ENCODE data around the gene TMPRSS3.

Gene TMPRSS3

DNA sequence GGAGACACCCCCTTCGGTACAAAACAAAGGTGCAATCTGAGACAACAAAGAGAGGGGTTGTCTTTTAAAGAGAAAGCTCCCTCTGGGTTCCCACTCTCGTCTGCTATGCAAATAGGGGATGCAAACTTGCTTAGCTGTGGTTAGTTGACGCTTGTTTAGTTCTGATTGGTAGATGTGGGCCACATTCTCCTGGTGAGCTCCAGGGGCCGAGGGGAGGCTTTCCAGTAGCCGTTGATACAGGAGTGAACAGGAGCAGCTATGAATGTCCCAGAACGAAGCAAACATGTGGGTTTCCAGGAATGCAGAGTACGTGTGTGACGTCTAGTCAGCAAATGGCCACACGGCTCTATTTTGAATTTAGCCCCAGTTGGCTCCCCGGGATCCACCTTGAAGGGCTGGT is 59.8 kb downstream of the TMPRSS3 start:
- Histone ChIP-seq H3K79me2 (ENCODE audit: insufficient read depth, low read length) (no peaks in the 10 kb centered on the region), H3K4me3 (ENCODE audit: insufficient read depth, low read length, poor library complexity, severe bottlenecking) (no peak overlapping the region), H4K20me1 (ENCODE audit: low read depth, low read length) (no peaks in the 10 kb centered on the region), H3K27ac (ENCODE audit: low read depth, low read length) (no peak overlapping the region), H3K9me3 (ENCODE audit: insufficient read depth, low read length) (no peaks in the 10 kb centered on the region), H3F3A (ENCODE audit: insufficient read depth) (no peaks in the 10 kb centered on the region), H3K36me3 (ENCODE audit: low read length) (no peaks in the 10 kb centered on the region), H3K4me2 (ENCODE audit: low read depth, low read length, poor library complexity, severe bottlenecking) (no peak overlapping the region), H3K9ac (ENCODE audit: low read length) (no peak overlapping the region), H2AFZ (ENCODE audit: low read depth, low read length, severe bottlenecking) (no peak overlapping the region), H3K27me3 (ENCODE audit: low read length) (no peaks in the 10 kb centered on the region), H3K9me2 (replicated peaks; ENCODE audit: insufficient read depth, low read length) (no peaks in the 10 kb centered on the region)
- no peak for TF ChIP-seq EZH2phosphoT487 (conservative IDR thresholded peaks at IDR 0.05; ENCODE audit: low read length)
- TF ChIP-seq, protein P1, sequence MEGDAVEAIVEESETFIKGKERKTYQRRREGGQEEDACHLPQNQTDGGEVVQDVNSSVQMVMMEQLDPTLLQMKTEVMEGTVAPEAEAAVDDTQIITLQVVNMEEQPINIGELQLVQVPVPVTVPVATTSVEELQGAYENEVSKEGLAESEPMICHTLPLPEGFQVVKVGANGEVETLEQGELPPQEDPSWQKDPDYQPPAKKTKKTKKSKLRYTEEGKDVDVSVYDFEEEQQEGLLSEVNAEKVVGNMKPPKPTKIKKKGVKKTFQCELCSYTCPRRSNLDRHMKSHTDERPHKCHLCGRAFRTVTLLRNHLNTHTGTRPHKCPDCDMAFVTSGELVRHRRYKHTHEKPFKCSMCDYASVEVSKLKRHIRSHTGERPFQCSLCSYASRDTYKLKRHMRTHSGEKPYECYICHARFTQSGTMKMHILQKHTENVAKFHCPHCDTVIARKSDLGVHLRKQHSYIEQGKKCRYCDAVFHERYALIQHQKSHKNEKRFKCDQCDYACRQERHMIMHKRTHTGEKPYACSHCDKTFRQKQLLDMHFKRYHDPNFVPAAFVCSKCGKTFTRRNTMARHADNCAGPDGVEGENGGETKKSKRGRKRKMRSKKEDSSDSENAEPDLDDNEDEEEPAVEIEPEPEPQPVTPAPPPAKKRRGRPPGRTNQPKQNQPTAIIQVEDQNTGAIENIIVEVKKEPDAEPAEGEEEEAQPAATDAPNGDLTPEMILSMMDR (IDR thresholded peaks at IDR 0.05; ENCODE audit: insufficient read depth, low read length, poor library complexity, severe bottlenecking): no peak

DNA sequence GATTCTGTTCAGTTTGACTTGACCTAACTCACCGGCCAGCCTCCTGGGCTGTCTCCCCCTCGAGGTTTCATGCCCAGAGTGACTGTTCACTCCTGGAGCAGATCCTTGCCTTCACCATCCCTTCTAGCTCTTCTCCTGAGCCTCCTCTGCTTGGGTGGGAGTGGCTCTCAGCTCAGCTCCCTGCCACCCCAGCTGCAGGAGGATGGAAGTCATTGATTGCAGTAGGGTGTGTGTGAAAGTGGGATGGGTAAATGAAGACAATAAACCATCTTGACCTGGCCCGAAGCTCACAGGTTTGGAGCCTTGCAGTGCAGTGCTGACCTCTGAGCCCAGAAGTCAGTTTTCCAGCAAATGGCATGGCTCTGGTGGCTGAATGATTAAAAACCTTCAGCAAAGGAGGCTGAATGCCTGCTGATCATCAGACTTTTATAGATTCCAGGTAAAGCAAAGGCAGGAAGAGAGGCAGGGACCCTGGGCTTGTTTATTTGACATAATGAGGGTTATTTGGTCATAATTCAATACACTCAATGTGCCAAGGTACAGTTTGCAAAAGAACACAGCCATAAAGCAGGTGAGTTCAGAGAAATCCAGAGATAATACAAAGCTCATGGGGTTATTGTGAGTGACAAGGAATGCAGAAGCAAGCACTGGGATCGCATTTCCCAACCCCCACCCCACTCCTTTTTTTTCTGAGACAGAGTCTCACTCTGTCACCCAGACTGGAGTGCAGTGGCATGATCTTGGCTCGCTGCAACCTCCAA is 63.1 kb downstream of the TMPRSS3 start:
- Histone ChIP-seq H3K36me3 (ENCODE audit: low read length) (no peaks in the 10 kb centered on the region), H3K79me2 (ENCODE audit: insufficient read depth, low read length) (no peaks in the 10 kb centered on the region), H3F3A (ENCODE audit: insufficient read depth) (no peaks in the 10 kb centered on the region), H4K20me1 (ENCODE audit: low read depth, low read length) (no peaks in the 10 kb centered on the region), H3K4me2 (ENCODE audit: low read depth, low read length, poor library complexity, severe bottlenecking) (no peak overlapping the region), H3K27ac (ENCODE audit: low read depth, low read length) (no peak overlapping the region), H2AFZ (ENCODE audit: low read depth, low read length, severe bottlenecking) (no peak overlapping the region), H3K27me3 (ENCODE audit: low read length) (no peaks in the 10 kb centered on the region), H3K4me3 (ENCODE audit: insufficient read depth, low read length, poor library complexity, severe bottlenecking) (no peak overlapping the region), H3K9me3 (ENCODE audit: insufficient read depth, low read length) (no peaks in the 10 kb centered on the region), H3K9me2 (replicated peaks; ENCODE audit: insufficient read depth, low read length) (no peaks in the 10 kb centered on the region), H3K9ac (ENCODE audit: low read length) (no peak overlapping the region)
- TF ChIP-seq, protein P1 (IDR thresholded peaks at IDR 0.05; ENCODE audit: insufficient read depth, low read length, poor library complexity, severe bottlenecking): no peak
- TF ChIP-seq EZH2phosphoT487 (conservative IDR thresholded peaks at IDR 0.05; ENCODE audit: low read length): no peak

DNA sequence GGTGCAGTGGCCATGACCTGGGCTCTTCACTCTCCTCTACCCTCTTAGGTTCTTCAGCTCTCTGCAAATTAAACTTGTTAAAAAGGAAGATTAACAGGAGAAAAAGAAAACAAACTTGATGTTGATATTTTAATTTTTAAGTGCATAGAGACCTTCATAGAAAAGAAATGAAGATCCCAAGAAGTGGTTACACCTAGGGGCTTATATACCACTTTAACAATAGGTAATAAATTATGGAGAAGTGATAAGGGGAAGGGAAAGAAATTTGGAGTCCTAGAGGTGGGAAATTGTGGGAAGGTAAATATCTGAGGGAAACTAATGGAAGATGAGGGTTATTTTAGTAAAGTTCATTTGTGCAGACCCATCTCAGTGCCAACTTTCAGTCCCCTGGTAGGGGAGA is 64.2 kb downstream of the TMPRSS3 start:
- Histone ChIP-seq H3K36me3 (ENCODE audit: low read length) (no peaks in the 10 kb centered on the region), H3K4me3 (ENCODE audit: insufficient read depth, low read length, poor library complexity, severe bottlenecking) (no peak overlapping the region), H3K9me3 (ENCODE audit: insufficient read depth, low read length) (no peaks in the 10 kb centered on the region), H3K4me2 (ENCODE audit: low read depth, low read length, poor library complexity, severe bottlenecking) (no peak overlapping the region), H3K79me2 (ENCODE audit: insufficient read depth, low read length) (no peaks in the 10 kb centered on the region), H3K9me2 (replicated peaks; ENCODE audit: insufficient read depth, low read length) (no peaks in the 10 kb centered on the region), H2AFZ (ENCODE audit: low read depth, low read length, severe bottlenecking) (no peak overlapping the region), H3K27me3 (ENCODE audit: low read length) (no peaks in the 10 kb centered on the region), H3F3A (ENCODE audit: insufficient read depth) (no peaks in the 10 kb centered on the region), H4K20me1 (ENCODE audit: low read depth, low read length) (no peaks in the 10 kb centered on the region), H3K9ac (ENCODE audit: low read length) (no peak overlapping the region), H3K27ac (ENCODE audit: low read depth, low read length) (no peak overlapping the region)
- TF ChIP-seq EZH2phosphoT487 (conservative IDR thresholded peaks at IDR 0.05; ENCODE audit: low read length): no peak
- TF ChIP-seq, protein P1 (IDR thresholded peaks at IDR 0.05; ENCODE audit: insufficient read depth, low read length, poor library complexity, severe bottlenecking): no peak

Data from SU-DHL-6 (cell line).